ENCODE measurements around the gene NQO1. TPM values are rescaled to one million over a fixed set of nuclear protein-coding genes. Genes with fewer than 3 reads are reported as not detected.

Gene NQO1
- total and polyA plus RNA-seq, 9 of the 15 experiments (the other 6 are each of a cell fraction or from before 2014, with no cell fraction given), result 96.7 to 198 (median 122) TPM

DNA sequence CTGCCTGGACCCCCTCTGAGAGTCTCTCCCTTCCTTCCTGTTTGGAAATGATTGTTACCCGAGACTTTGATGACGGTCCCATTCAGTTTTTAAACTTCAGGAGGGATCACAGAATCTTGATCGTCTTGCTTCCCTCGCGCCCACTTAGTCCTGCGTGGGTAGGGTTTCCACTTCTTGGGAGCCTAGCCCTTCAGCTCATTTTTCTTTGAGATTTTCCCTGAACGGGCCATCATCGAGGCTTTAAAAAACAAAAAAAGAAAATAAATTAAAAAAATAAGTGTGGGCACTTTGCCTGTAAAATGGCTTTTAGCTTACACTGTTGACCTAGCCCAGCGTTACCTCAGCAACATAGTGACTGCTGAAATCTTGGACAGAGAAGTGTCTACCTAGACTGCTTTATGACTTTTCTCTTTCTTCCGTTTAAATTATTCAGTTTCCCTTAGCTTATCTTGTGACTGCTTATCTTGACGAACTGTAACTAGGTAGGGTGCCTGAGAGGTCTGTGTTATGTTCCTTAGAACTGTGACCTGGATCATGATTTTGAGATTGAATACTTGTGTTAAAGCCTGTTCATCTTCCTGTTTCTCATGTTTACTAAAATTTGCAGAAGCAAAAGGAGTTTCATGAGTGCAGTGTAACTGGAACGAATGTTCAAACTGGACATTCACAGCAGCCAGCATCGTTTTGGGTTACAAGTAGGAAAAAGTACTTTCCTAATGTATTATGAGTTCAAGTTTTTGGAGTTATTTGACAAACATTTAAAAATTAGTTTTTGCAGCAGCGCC lies 36.6 kb upstream of the NQO1 start (continued):
- TF ChIP-seq, protein P1, sequence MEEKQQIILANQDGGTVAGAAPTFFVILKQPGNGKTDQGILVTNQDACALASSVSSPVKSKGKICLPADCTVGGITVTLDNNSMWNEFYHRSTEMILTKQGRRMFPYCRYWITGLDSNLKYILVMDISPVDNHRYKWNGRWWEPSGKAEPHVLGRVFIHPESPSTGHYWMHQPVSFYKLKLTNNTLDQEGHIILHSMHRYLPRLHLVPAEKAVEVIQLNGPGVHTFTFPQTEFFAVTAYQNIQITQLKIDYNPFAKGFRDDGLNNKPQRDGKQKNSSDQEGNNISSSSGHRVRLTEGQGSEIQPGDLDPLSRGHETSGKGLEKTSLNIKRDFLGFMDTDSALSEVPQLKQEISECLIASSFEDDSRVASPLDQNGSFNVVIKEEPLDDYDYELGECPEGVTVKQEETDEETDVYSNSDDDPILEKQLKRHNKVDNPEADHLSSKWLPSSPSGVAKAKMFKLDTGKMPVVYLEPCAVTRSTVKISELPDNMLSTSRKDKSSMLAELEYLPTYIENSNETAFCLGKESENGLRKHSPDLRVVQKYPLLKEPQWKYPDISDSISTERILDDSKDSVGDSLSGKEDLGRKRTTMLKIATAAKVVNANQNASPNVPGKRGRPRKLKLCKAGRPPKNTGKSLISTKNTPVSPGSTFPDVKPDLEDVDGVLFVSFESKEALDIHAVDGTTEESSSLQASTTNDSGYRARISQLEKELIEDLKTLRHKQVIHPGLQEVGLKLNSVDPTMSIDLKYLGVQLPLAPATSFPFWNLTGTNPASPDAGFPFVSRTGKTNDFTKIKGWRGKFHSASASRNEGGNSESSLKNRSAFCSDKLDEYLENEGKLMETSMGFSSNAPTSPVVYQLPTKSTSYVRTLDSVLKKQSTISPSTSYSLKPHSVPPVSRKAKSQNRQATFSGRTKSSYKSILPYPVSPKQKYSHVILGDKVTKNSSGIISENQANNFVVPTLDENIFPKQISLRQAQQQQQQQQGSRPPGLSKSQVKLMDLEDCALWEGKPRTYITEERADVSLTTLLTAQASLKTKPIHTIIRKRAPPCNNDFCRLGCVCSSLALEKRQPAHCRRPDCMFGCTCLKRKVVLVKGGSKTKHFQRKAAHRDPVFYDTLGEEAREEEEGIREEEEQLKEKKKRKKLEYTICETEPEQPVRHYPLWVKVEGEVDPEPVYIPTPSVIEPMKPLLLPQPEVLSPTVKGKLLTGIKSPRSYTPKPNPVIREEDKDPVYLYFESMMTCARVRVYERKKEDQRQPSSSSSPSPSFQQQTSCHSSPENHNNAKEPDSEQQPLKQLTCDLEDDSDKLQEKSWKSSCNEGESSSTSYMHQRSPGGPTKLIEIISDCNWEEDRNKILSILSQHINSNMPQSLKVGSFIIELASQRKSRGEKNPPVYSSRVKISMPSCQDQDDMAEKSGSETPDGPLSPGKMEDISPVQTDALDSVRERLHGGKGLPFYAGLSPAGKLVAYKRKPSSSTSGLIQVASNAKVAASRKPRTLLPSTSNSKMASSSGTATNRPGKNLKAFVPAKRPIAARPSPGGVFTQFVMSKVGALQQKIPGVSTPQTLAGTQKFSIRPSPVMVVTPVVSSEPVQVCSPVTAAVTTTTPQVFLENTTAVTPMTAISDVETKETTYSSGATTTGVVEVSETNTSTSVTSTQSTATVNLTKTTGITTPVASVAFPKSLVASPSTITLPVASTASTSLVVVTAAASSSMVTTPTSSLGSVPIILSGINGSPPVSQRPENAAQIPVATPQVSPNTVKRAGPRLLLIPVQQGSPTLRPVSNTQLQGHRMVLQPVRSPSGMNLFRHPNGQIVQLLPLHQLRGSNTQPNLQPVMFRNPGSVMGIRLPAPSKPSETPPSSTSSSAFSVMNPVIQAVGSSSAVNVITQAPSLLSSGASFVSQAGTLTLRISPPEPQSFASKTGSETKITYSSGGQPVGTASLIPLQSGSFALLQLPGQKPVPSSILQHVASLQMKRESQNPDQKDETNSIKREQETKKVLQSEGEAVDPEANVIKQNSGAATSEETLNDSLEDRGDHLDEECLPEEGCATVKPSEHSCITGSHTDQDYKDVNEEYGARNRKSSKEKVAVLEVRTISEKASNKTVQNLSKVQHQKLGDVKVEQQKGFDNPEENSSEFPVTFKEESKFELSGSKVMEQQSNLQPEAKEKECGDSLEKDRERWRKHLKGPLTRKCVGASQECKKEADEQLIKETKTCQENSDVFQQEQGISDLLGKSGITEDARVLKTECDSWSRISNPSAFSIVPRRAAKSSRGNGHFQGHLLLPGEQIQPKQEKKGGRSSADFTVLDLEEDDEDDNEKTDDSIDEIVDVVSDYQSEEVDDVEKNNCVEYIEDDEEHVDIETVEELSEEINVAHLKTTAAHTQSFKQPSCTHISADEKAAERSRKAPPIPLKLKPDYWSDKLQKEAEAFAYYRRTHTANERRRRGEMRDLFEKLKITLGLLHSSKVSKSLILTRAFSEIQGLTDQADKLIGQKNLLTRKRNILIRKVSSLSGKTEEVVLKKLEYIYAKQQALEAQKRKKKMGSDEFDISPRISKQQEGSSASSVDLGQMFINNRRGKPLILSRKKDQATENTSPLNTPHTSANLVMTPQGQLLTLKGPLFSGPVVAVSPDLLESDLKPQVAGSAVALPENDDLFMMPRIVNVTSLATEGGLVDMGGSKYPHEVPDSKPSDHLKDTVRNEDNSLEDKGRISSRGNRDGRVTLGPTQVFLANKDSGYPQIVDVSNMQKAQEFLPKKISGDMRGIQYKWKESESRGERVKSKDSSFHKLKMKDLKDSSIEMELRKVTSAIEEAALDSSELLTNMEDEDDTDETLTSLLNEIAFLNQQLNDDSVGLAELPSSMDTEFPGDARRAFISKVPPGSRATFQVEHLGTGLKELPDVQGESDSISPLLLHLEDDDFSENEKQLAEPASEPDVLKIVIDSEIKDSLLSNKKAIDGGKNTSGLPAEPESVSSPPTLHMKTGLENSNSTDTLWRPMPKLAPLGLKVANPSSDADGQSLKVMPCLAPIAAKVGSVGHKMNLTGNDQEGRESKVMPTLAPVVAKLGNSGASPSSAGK (IDR thresholded peaks at IDR 0.05), result 0 out of 2 replicates have a peak, but pooled peaks have one; percentile 11
- TF ChIP-seq PURB (CRISPR knock-in tag; IDR thresholded peaks at IDR 0.05; ENCODE audit: low read depth), result no peak
- no peak for TF ChIP-seq ZC3H11A (IDR thresholded peaks at IDR 0.05; ENCODE audit: low read depth, low read length)
- no peak for TF ChIP-seq BRD4 (IDR thresholded peaks at IDR 0.05)
- TF ChIP-seq, protein P2, sequence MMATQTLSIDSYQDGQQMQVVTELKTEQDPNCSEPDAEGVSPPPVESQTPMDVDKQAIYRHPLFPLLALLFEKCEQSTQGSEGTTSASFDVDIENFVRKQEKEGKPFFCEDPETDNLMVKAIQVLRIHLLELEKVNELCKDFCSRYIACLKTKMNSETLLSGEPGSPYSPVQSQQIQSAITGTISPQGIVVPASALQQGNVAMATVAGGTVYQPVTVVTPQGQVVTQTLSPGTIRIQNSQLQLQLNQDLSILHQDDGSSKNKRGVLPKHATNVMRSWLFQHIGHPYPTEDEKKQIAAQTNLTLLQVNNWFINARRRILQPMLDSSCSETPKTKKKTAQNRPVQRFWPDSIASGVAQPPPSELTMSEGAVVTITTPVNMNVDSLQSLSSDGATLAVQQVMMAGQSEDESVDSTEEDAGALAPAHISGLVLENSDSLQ (IDR thresholded peaks at IDR 0.05), result no peak
- no peak for TF ChIP-seq PRMT5 (CRISPR knock-in tag; IDR thresholded peaks at IDR 0.05)
- no peak for TF ChIP-seq CHD1 (IDR thresholded peaks at IDR 0.05; ENCODE audit: low read length)
- TF ChIP-seq ZNF699 (CRISPR knock-in tag; IDR thresholded peaks at IDR 0.05; ENCODE audit: insufficient replicate concordance), result no peak
- TF ChIP-seq, protein P3, sequence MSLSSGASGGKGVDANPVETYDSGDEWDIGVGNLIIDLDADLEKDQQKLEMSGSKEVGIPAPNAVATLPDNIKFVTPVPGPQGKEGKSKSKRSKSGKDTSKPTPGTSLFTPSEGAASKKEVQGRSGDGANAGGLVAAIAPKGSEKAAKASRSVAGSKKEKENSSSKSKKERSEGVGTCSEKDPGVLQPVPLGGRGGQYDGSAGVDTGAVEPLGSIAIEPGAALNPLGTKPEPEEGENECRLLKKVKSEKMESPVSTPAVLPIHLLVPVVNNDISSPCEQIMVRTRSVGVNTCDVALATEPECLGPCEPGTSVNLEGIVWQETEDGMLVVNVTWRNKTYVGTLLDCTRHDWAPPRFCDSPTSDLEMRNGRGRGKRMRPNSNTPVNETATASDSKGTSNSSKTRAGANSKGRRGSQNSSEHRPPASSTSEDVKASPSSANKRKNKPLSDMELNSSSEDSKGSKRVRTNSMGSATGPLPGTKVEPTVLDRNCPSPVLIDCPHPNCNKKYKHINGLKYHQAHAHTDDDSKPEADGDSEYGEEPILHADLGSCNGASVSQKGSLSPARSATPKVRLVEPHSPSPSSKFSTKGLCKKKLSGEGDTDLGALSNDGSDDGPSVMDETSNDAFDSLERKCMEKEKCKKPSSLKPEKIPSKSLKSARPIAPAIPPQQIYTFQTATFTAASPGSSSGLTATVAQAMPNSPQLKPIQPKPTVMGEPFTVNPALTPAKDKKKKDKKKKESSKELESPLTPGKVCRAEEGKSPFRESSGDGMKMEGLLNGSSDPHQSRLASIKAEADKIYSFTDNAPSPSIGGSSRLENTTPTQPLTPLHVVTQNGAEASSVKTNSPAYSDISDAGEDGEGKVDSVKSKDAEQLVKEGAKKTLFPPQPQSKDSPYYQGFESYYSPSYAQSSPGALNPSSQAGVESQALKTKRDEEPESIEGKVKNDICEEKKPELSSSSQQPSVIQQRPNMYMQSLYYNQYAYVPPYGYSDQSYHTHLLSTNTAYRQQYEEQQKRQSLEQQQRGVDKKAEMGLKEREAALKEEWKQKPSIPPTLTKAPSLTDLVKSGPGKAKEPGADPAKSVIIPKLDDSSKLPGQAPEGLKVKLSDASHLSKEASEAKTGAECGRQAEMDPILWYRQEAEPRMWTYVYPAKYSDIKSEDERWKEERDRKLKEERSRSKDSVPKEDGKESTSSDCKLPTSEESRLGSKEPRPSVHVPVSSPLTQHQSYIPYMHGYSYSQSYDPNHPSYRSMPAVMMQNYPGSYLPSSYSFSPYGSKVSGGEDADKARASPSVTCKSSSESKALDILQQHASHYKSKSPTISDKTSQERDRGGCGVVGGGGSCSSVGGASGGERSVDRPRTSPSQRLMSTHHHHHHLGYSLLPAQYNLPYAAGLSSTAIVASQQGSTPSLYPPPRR (CRISPR knock-in tag; IDR thresholded peaks at IDR 0.05; ENCODE audit: borderline replicate concordance), result no peak
- TF ChIP-seq MECOM (CRISPR knock-in tag; IDR thresholded peaks at IDR 0.05), result no peak

All from K562 (cell line).